ENCODE data around the gene CYP39A1.

- no peak for TF ChIP-seq CTCF (IDR thresholded peaks at IDR 0.05)
- no peak for TF ChIP-seq POLR2A (IDR thresholded peaks at IDR 0.05)
- TF ChIP-seq POLR2AphosphoS5 (IDR thresholded peaks at IDR 0.05) = no peak
Observed at GRCh38 chr6:46652232-46652602, 401 bp downstream of the CYP39A1 start.

Data from transverse colon (tissue), 4 donors.